SK-N-SH treated with all-trans-retinoic acid at 6 μM for 48 hours (cell line): Measurements from ENCODE around the gene ZNF618.

Source experiments
- ATAC-seq: fragments of 200-7000 bp; cut with Tn5 transposase; 3 replicates; pipeline ENCODE4 v1.9.1; 2020; ENCODE audit warnings: mild to moderate bottlenecking, moderate library complexity
- ARNTL ChIP-seq: fragments of 450-650 bp; formaldehyde crosslinking; IDR thresholded peaks from 2 replicates; pipeline ENCODE4 v1.5.0; 2020; ENCODE audit warnings: low read depth, mild to moderate bottlenecking, moderate library complexity, borderline replicate concordance
- BACH2 ChIP-seq: fragments of 250-450 bp; sonication (Bioruptor Pico); IDR thresholded peaks from 2 replicates; pipeline ENCODE4 v1.9.0; 2021; ENCODE audit warnings: mild to moderate bottlenecking, borderline replicate concordance
- CREB5 ChIP-seq: fragments of 250-450 bp; sonication (Bioruptor Pico); IDR thresholded peaks from 2 replicates; pipeline ENCODE4 v1.5.1; 2020; ENCODE audit warnings: low read depth, mild to moderate bottlenecking, moderate library complexity
- CSDC2 ChIP-seq: fragments of 250-450 bp; sonication (Bioruptor Pico); IDR thresholded peaks from 2 replicates; pipeline ENCODE4 v1.5.0; 2020; ENCODE audit warnings: mild to moderate bottlenecking, moderate library complexity
- CSRNP3 ChIP-seq: fragments of 250-450 bp; sonication (Bioruptor Pico); IDR thresholded peaks from 2 replicates; pipeline ENCODE4 v1.5.1; 2021; ENCODE audit warnings: mild to moderate bottlenecking, moderate library complexity
- ESRRG ChIP-seq: fragments of 250-450 bp; sonication (Bioruptor Pico); IDR thresholded peaks from 2 replicates; pipeline ENCODE4 v1.6.1; 2021; ENCODE audit warnings: mild to moderate bottlenecking
- ISL1 ChIP-seq: fragments of 250-450 bp; sonication (Bioruptor Pico); IDR thresholded peaks from 2 replicates; pipeline ENCODE4 v2.1.2; 2022; ENCODE audit warnings: mild to moderate bottlenecking, moderate library complexity
- OSR1 ChIP-seq: fragments of 250-450 bp; sonication (Bioruptor Pico); IDR thresholded peaks from 2 replicates; pipeline ENCODE4 v1.8.0; 2022; ENCODE audit warnings: moderate library complexity, mild to moderate bottlenecking, inconsistent platforms
- PATZ1 ChIP-seq: fragments of 250-450 bp; sonication (Bioruptor Pico); IDR thresholded peaks from 2 replicates; pipeline ENCODE4 v1.8.0; 2020; ENCODE audit warnings: mild to moderate bottlenecking, moderate library complexity, borderline replicate concordance
- POU6F1 ChIP-seq: fragments of 250-450 bp; sonication (Bioruptor Pico); IDR thresholded peaks from 2 replicates; pipeline ENCODE4 v1.8.0; 2021; ENCODE audit warnings: low read depth, mild to moderate bottlenecking, moderate library complexity, borderline replicate concordance
- PPARA ChIP-seq: fragments of 250-450 bp; sonication (Bioruptor Pico); IDR thresholded peaks from 2 replicates; pipeline ENCODE4 v1.5.0; 2020; ENCODE audit warnings: mild to moderate bottlenecking, borderline replicate concordance
- RARB ChIP-seq: fragments of 250-450 bp; sonication (Bioruptor Pico); IDR thresholded peaks from 2 replicates; pipeline ENCODE4 v1.8.0; 2021; ENCODE audit warnings: mild to moderate bottlenecking, moderate library complexity
- TCF4 ChIP-seq: fragments of 250-450 bp; sonication (Bioruptor Pico); IDR thresholded peaks from 2 replicates; pipeline ENCODE4 v1.8.0; 2021; ENCODE audit warnings: mild to moderate bottlenecking, moderate library complexity, borderline replicate concordance
- TOX ChIP-seq: fragments of 250-450 bp; sonication (Bioruptor Pico); IDR thresholded peaks from 2 replicates; pipeline ENCODE4 v1.8.0; 2021; ENCODE audit warnings: mild to moderate bottlenecking, moderate library complexity, borderline replicate concordance
- ZC3H10 ChIP-seq: fragments of 250-450 bp; sonication (Bioruptor Pico); IDR thresholded peaks from 2 replicates; pipeline ENCODE4 v1.5.1; 2021; ENCODE audit warnings: mild to moderate bottlenecking, moderate library complexity
- ZFP3 ChIP-seq: fragments of 250-450 bp; sonication (Bioruptor Pico); IDR thresholded peaks from 2 replicates; pipeline ENCODE4 v1.5.0; 2020; ENCODE audit warnings: mild to moderate bottlenecking, moderate library complexity
- ZFP30 ChIP-seq: fragments of 450-650 bp; formaldehyde crosslinking; IDR thresholded peaks from 2 replicates; pipeline ENCODE4 v1.5.0; 2022; ENCODE audit warnings: mild to moderate bottlenecking, moderate library complexity
- ZNF565 ChIP-seq: fragments of 450-650 bp; formaldehyde crosslinking; conservative IDR thresholded peaks from 2 replicates; pipeline ENCODE4 v1.5.0; 2020; ENCODE audit warnings: low read depth, mild to moderate bottlenecking, moderate library complexity

Gene ZNF618

GRCh38 chr9:113990570-113990907 is 114.4 kb downstream of the ZNF618 start:
- no peak for TF ChIP-seq CREB5 (CRISPR knock-in tag)
- no peak for ATAC-seq

- ATAC-seq: no peak
Observed at GRCh38 chr9:113990975-113991471, 114.9 kb downstream of the ZNF618 start.

GRCh38 chr9:113991714-113992113 is 115.6 kb downstream of the ZNF618 start:
- TF ChIP-seq ZNF565: no peak
- no peak for TF ChIP-seq RARB
- TF ChIP-seq TCF4: no peak
- TF ChIP-seq CREB5 (CRISPR knock-in tag): no peak
- TF ChIP-seq ARNTL: no peak
- no peak for TF ChIP-seq BACH2 (CRISPR knock-in tag)
- no peak for TF ChIP-seq OSR1 (CRISPR knock-in tag)
- TF ChIP-seq ZFP30 (CRISPR knock-in tag): no peak
- no peak for TF ChIP-seq CSDC2 (CRISPR knock-in tag)
- TF ChIP-seq PPARA (CRISPR knock-in tag): no peak
- no peak for TF ChIP-seq ESRRG (CRISPR knock-in tag)
- TF ChIP-seq POU6F1: no peak
- TF ChIP-seq PATZ1 (CRISPR knock-in tag): no peak
- no peak for TF ChIP-seq ZFP3
- no peak for TF ChIP-seq ISL1
- no peak for TF ChIP-seq CSRNP3 (CRISPR knock-in tag)
- no peak for ATAC-seq

More at GRCh38 chr9:113990975-113991471, 114.9 kb downstream of the ZNF618 start:
- no peak for TF ChIP-seq ARNTL
- TF ChIP-seq, all 23 proteins: peak for 0

GRCh38 chr9:113992276-113992951 is 116.3 kb downstream of the ZNF618 start:
- peak; percentile 36 for ATAC-seq
- TF ChIP-seq ZFP3 (peak; percentile 92), ZNF565 (no peak)

GRCh38 chr9:113992994-113993393 is 116.9 kb downstream of the ZNF618 start:
- ATAC-seq: peak; percentile 7; the same call in 1 of the 3 replicates
- TF ChIP-seq ZFP3 (no peak), ZC3H10 (CRISPR knock-in tag) (no peak), TOX (CRISPR knock-in tag) (no peak), PATZ1 (CRISPR knock-in tag) (no peak), TCF4 (no peak)
- TF ChIP-seq, all 23 proteins: peak for 0
